CD14-positive monocyte (primary cell): Measurements from ENCODE around the gene NR6A1. TPM values are rescaled to one million over a fixed set of nuclear protein-coding genes. Genes with fewer than 3 reads are reported as not detected.

ENCODE experiments used
- DNase-seq, 3 donors: peaks; one replicate each; pipeline ENCODE4 v3.0.0-alpha.2; 2011 to 2022
- H2AFZ ChIP-seq: 2 replicates; pipeline ENCODE4 v1.6.0; 2012; ENCODE audit warnings: mild to moderate bottlenecking, low read depth, low read length, inconsistent platforms; ENCODE audit not compliant: insufficient read depth, poor library complexity, severe bottlenecking
- H3K27ac ChIP-seq, 2 donors: 1 replicate in 1 of 2; 2 replicates in 1 of 2; pipeline ENCODE4 v1.5.1; 2012 to 2013; ENCODE audit warnings: low read length in 2 of 2, control low read depth in 1 of 2, inconsistent platforms in 1 of 2, low read depth in 1 of 2, mild to moderate bottlenecking in 1 of 2
- H3K27me3 ChIP-seq, 2 donors: one replicate each; pipeline versions ENCODE4 v1.6.0 to v1.6.1; 2011 to 2013; ENCODE audit warnings: low read length in 2 of 2; ENCODE audit not compliant: control insufficient read depth in 2 of 2, insufficient read depth in 2 of 2
- H3K36me3 ChIP-seq, 2 donors: replicated peaks in 1 of 2; 1 replicate in 1 of 2; 2 replicates in 1 of 2; pipeline versions ENCODE4 v1.5.1 to v1.6.1; 2012 to 2013; ENCODE audit warnings: low read length in 2 of 2, control low read depth in 1 of 2, inconsistent platforms in 1 of 2, mild to moderate bottlenecking in 1 of 2; ENCODE audit not compliant: insufficient read depth in 2 of 2, control insufficient read depth in 1 of 2
- H3K4me1 ChIP-seq, 2 donors: 1 replicate in 1 of 2; 2 replicates in 1 of 2; pipeline versions ENCODE4 v1.5.1 to v1.6.1; 2012 to 2013; ENCODE audit warnings: low read length in 2 of 2, control low read depth in 1 of 2, inconsistent platforms in 1 of 2, mild to moderate bottlenecking in 1 of 2, moderate library complexity in 1 of 2; ENCODE audit not compliant: insufficient read depth in 2 of 2, control insufficient read depth in 1 of 2
- H3K4me2 ChIP-seq: replicated peaks from 2 replicates; pipeline ENCODE3; 2012; ENCODE audit warnings: low read length, moderate library complexity, mild to moderate bottlenecking; ENCODE audit not compliant: poor library complexity, severe bottlenecking; ENCODE audit errors: extremely low read depth
- H3K4me3 ChIP-seq, 3 experiments: fragments of 200-600 bp in 1 of 3; sonication (generic) in 1 of 3; replicated peaks in 1 of 3; 1 replicate in 2 of 3; 2 replicates in 1 of 3; pipeline ENCODE4 v1.5.1; 2011 to 2013; ENCODE audit warnings: low read length in 3 of 3, mild to moderate bottlenecking in 3 of 3, control low read depth in 2 of 3, low read depth in 2 of 3, inconsistent platforms in 1 of 3, moderate library complexity in 1 of 3
- H3K79me2 ChIP-seq: 2 replicates; pipeline ENCODE4 v1.6.0; 2012; ENCODE audit warnings: mild to moderate bottlenecking, control low read depth, inconsistent platforms, low read length, moderate library complexity; ENCODE audit not compliant: insufficient read depth
- H3K9ac ChIP-seq: 2 replicates; pipeline ENCODE4 v1.6.0; 2017; ENCODE audit warnings: low read length, mild to moderate bottlenecking; ENCODE audit not compliant: insufficient read depth, poor library complexity, severe bottlenecking
- H3K9me3 ChIP-seq, 2 donors: replicated peaks in 1 of 2; 1 replicate in 1 of 2; 2 replicates in 1 of 2; pipeline versions ENCODE4 v1.5.1 to v1.6.1; 2012 to 2013; ENCODE audit warnings: low read length in 2 of 2, control low read depth in 1 of 2; ENCODE audit not compliant: control insufficient read depth in 1 of 2, insufficient read depth in 1 of 2
- H4K20me1 ChIP-seq: 2 replicates; pipeline ENCODE4 v1.6.0; 2012; ENCODE audit warnings: mild to moderate bottlenecking, low read length, control low read depth, moderate library complexity; ENCODE audit not compliant: insufficient read depth
- H3K27ac Mint-ChIP-seq, 7 donors: one replicate each; pipeline ENCODE4 v1.8.0; 2020; ENCODE audit warnings: mild to moderate bottlenecking in 7 of 7, mixed read lengths in 7 of 7, moderate library complexity in 6 of 7, inconsistent platforms in 2 of 7
- H3K27me3 Mint-ChIP-seq, 3 donors: one replicate each; pipeline ENCODE4 v1.8.0; 2021 to 2022; ENCODE audit warnings: low read depth in 3 of 3, mild to moderate bottlenecking in 3 of 3, mixed read lengths in 3 of 3, moderate library complexity in 3 of 3, inconsistent platforms in 1 of 3
- H3K36me3 Mint-ChIP-seq, 2 donors: one replicate each; pipeline ENCODE4 v1.8.0; 2020; ENCODE audit warnings: mixed read lengths in 2 of 2, inconsistent platforms in 1 of 2, mild to moderate bottlenecking in 1 of 2
- H3K4me1 Mint-ChIP-seq: one replicate; pipeline ENCODE4 v1.8.0; 2020; ENCODE audit warnings: mild to moderate bottlenecking, mixed read lengths
- H3K4me3 Mint-ChIP-seq, 2 donors: one replicate each; pipeline ENCODE4 v1.8.0; 2020; ENCODE audit warnings: mild to moderate bottlenecking in 2 of 2, mixed read lengths in 2 of 2, moderate library complexity in 1 of 2
- H3K9me3 Mint-ChIP-seq, 7 donors: one replicate each; pipeline ENCODE4 v1.8.0; 2020 to 2022; ENCODE audit warnings: mixed read lengths in 7 of 7, mild to moderate bottlenecking in 6 of 7, moderate library complexity in 6 of 7, inconsistent platforms in 2 of 7
- CTCF ChIP-seq: fragments of 200-600 bp; IDR thresholded peaks from one replicate; pipeline ENCODE4 v1.8.0; 2022; ENCODE audit warnings: antibody characterized with exemption, mild to moderate bottlenecking
- WGBS: methylation state at CpG from one replicate; pipeline ENCODE4 v1.1.5; 2013; ENCODE audit warnings: missing lambda C conversion rate; ENCODE audit not compliant: insufficient coverage; 5-methylcytosine and 5-hydroxymethylcytosine counted together
- intact Hi-C, 2 donors: fragments of 100-400 bp; cut with micrococcal nuclease; formaldehyde crosslinking; loops; one replicate each; pipeline versions ENCODE4 v1.15.0 to v1.15.1; 2023
- polyA plus RNA-seq, 3 donors: library from polyadenylated mRNA; depleted of rRNA in 1 of 3; unstranded in 2 of 3; stranded (reverse) in 1 of 3; fragments of 300-500 nt in 2 of 3; fragments of >200 nt in 1 of 3; fragmentation: Illumina TruSeq in 2 of 3; gene quantifications; 1 replicate in 2 of 3; 2 replicates in 1 of 3; pipeline ENCODE4 v1.2.3, GENCODE V29; 2012 to 2021

The NR6A1 gene
- polyA plus RNA-seq, 3 donors = 0.15 to 2.9 (median 0.28) TPM

DNA sequence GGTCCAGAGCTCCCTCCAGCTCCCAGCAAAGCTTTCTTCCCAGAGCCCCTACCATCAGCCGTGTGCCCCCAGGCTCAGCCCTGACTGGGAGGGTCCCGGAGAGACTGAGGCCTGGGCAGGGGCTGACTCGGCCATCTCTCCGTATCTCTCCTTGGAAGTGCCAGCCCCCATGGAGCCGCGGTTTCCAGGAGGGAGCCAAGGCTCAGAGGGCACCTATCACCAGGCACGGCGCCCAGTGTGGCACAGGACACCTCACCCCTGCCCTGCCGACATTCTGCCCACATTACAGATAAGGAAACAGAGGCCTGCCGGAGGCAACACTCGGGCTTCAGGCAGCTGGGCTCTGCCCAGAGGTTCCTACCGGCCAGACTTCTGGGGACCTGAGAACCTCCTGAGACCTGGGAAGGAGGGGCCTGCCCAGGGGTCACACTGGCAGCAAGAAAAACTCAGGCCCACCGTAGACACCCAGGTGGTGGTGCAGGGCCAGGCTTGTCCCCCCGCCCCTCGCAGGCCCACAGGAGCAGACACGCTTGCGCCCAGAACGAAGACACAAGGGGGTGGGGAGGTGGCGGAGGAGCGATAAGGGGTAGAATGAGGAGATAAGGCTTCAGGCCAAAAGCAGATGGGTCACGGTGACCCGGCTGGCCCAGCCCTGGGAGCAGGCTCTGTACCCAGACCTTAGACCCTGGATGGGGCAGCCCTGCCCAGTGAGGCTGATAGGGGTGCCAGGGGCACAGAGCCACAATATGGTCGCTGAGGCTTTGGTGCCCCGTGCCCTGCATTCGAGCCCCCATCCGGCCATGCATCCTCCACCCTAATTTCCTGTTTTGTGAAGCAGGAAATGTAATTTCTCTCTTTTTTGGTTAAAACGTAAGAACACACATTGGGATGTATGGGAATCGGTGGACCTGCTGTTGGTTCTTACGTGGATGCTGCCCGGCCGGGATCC is 275.7 kb downstream of the NR6A1 start:
- Histone ChIP-seq H3K9me3 (no peaks in the 10 kb centered on the region), H4K20me1 (no peaks in the 10 kb centered on the region), H3K4me1 (peaks cover 0 to 12% of the 10 kb centered on the region in 2 donors), H3K4me3 (no peak overlapping the region), H3K27ac (no peak overlapping the region), H3K9ac (no peak overlapping the region), H2AFZ (peak overlapping the region; percentile 50), H3K79me2 (no peaks in the 10 kb centered on the region), H3K27me3 (no peaks in the 10 kb centered on the region), H3K4me2 (no peak overlapping the region), H3K36me3 (no peaks in the 10 kb centered on the region)
- no peak overlapping the region for H3K4me3 Mint-ChIP-seq
- no peak for DNase-seq
- H3K4me1 Mint-ChIP-seq = peaks cover 9% of the 10 kb centered on the region
- peaks cover 4 to 9% (median 8%) of the 10 kb centered on the region in 3 donors for H3K27me3 Mint-ChIP-seq
- peaks cover 0 to 2% (median 0%) of the 10 kb centered on the region in 7 donors for H3K9me3 Mint-ChIP-seq
- intact Hi-C loops = no loop called here
- peak overlapping the region in 2 of 7 donors; percentile 33 to 66 for H3K27ac Mint-ChIP-seq
- no peak for TF ChIP-seq CTCF
- WGBS = 62% methylated on average over 25 of the region's 31 CpGs
- no peaks in the 10 kb centered on the region for H3K36me3 Mint-ChIP-seq

- intact Hi-C loops = no loop called here
- H2AFZ ChIP-seq = no peak overlapping the region
- Mint-ChIP-seq H3K36me3 (no peaks in the 10 kb centered on the region), H3K4me1 (peaks cover 9% of the 10 kb centered on the region), H3K27ac (no peak overlapping the region), H3K27me3 (peaks cover 3 to 7% (median 3%) of the 10 kb centered on the region in 3 donors), H3K4me3 (no peak overlapping the region), H3K9me3 (peaks cover 0 to 2% (median 0%) of the 10 kb centered on the region in 7 donors)
- H3K79me2 ChIP-seq = no peaks in the 10 kb centered on the region
- H4K20me1 ChIP-seq = no peaks in the 10 kb centered on the region
- H3K4me1 ChIP-seq = peaks cover 0 to 12% of the 10 kb centered on the region in 2 donors
- H3K36me3 ChIP-seq = no peaks in the 10 kb centered on the region
- no peak for DNase-seq
- TF ChIP-seq CTCF = no peak
- H3K4me3 ChIP-seq = no peak overlapping the region
- H3K27ac ChIP-seq = no peak overlapping the region
- no peaks in the 10 kb centered on the region for H3K9me3 ChIP-seq
- WGBS = 96% methylated on average over 13 of the region's 18 CpGs
- no peak overlapping the region for H3K4me2 ChIP-seq
- H3K27me3 ChIP-seq = no peaks in the 10 kb centered on the region
- H3K9ac ChIP-seq = no peak overlapping the region
Observed at GRCh38 chr9:124493794-124494479, 277.2 kb downstream of the NR6A1 start.
